ENCODE measurements around the gene PLOD1.

DNA sequence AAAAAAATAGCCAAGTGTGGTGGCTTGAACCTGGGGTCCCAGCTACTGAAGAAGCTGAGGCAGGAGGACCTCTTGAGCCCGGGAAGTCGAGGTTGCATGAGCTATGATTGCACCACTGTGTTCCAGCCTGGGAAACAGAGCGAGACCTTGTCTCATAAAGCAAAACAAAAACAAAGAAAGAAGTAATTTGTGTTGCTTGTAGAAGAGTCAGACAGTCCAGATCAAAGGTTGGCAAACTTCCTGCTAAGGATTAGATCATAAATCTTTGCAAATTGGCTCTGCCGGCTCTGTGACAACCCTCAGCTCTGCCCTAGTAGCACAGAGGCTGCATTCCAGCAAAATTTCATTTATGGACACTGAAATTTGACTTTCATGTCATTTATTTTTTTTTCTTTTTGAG lies 26.7 kb downstream of the PLOD1 start:
- TF ChIP-seq, protein P1, sequence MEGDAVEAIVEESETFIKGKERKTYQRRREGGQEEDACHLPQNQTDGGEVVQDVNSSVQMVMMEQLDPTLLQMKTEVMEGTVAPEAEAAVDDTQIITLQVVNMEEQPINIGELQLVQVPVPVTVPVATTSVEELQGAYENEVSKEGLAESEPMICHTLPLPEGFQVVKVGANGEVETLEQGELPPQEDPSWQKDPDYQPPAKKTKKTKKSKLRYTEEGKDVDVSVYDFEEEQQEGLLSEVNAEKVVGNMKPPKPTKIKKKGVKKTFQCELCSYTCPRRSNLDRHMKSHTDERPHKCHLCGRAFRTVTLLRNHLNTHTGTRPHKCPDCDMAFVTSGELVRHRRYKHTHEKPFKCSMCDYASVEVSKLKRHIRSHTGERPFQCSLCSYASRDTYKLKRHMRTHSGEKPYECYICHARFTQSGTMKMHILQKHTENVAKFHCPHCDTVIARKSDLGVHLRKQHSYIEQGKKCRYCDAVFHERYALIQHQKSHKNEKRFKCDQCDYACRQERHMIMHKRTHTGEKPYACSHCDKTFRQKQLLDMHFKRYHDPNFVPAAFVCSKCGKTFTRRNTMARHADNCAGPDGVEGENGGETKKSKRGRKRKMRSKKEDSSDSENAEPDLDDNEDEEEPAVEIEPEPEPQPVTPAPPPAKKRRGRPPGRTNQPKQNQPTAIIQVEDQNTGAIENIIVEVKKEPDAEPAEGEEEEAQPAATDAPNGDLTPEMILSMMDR (IDR thresholded peaks at IDR 0.05): no peak
- TF ChIP-seq POLR2A (IDR thresholded peaks at IDR 0.05): no peak

Measured in uterus (tissue), 2 donors.